H1 (cell line): Measurements from ENCODE around the gene UGT1A3. TPM values are rescaled to one million over a fixed set of nuclear protein-coding genes. Genes with fewer than 3 reads are reported as not detected.

Source experiments
- CTCF ChIA-PET: fragments of 300-600 bp; sonication (Branson Sonifier 250); formaldehyde crosslinking; loops from one replicate; lab custom pipeline; 2021; ENCODE audit not compliant: partially characterized antibody; lab: Charles Lee
- POLR2A ChIA-PET: fragments of 300-600 bp; sonication (Branson Sonifier 250); formaldehyde crosslinking; loops from one replicate; lab custom pipeline; 2021; ENCODE audit warnings: inconsistent platforms; ENCODE audit not compliant: partially characterized antibody; lab: Charles Lee
- DNase-seq, 2 experiments: peaks; one replicate each; pipeline versions ENCODE4 v3.0.0 to v3.0.0-alpha.2; 2010 to 2022; ENCODE audit warnings: low spot score in 2 of 2, low read depth in 1 of 2, mixed read lengths in 1 of 2
- FAIRE-seq: peaks from 2 replicates; lab custom pipeline; 2011; peaks lifted over from hg19 to GRCh38; lab: Jason Lieb, UNC
- H2AFZ ChIP-seq: 2 replicates; pipeline ENCODE4 v1.8.1; 2012; ENCODE audit warnings: low read length, inconsistent platforms
- H2AK5ac ChIP-seq: 2 replicates; pipeline ENCODE4 v1.6.1; 2013; ENCODE audit warnings: low read depth, low read length
- H2BK120ac ChIP-seq: replicated peaks from 2 replicates; pipeline ENCODE3; 2013; ENCODE audit warnings: low read depth, low read length, inconsistent platforms
- H2BK12ac ChIP-seq: 2 replicates; pipeline ENCODE4 v1.6.1; 2013; ENCODE audit warnings: low read depth, low read length
- H2BK15ac ChIP-seq: 2 replicates; pipeline ENCODE4 v1.6.1; 2013; ENCODE audit warnings: low read length
- H2BK20ac ChIP-seq: 2 replicates; pipeline ENCODE4 v1.6.1; 2013; ENCODE audit warnings: low read length
- H2BK5ac ChIP-seq: 2 replicates; pipeline ENCODE4 v1.6.1; 2013; ENCODE audit warnings: low read depth, low read length
- H3K14ac ChIP-seq: 2 replicates; pipeline ENCODE4 v1.6.1; 2013; ENCODE audit warnings: inconsistent platforms; ENCODE audit not compliant: insufficient read length
- H3K18ac ChIP-seq: 2 replicates; pipeline ENCODE4 v1.6.1; 2013; ENCODE audit warnings: low read length; ENCODE audit errors: extremely low read depth
- H3K23ac ChIP-seq: 2 replicates; pipeline ENCODE4 v1.6.1; 2013; ENCODE audit warnings: inconsistent platforms; ENCODE audit not compliant: insufficient read length
- H3K23me2 ChIP-seq: 2 replicates; pipeline ENCODE4 v1.6.1; 2013; ENCODE audit warnings: low read depth, low read length
- H3K27ac ChIP-seq: 2 replicates; pipeline ENCODE4 v1.6.1; 2011; ENCODE audit warnings: low read depth, low read length, inconsistent platforms
- H3K27me3 ChIP-seq, 4 experiments: replicated peaks in 1 of 4; 1 replicate in 1 of 4; 2 replicates in 3 of 4; pipeline versions ENCODE4 v1.6.1 to v1.8.1; 2011 to 2013; ENCODE audit warnings: low read length in 3 of 4, mild to moderate bottlenecking in 3 of 4, inconsistent platforms in 2 of 4, mixed read lengths in 2 of 4, moderate library complexity in 1 of 4; ENCODE audit not compliant: control insufficient read depth in 3 of 4, insufficient read depth in 3 of 4; ENCODE audit errors: extremely low read depth in 1 of 4
- H3K36me3 ChIP-seq, 4 experiments: 2 replicates each; pipeline versions ENCODE4 v1.6.1 to v1.8.1; 2011 to 2013; ENCODE audit warnings: mild to moderate bottlenecking in 4 of 4, low read length in 3 of 4, moderate library complexity in 2 of 4, control low read depth in 1 of 4, inconsistent platforms in 1 of 4; ENCODE audit not compliant: insufficient read depth in 4 of 4, control insufficient read depth in 2 of 4
- H3K4ac ChIP-seq: replicated peaks from 2 replicates; pipeline ENCODE3; 2013; ENCODE audit warnings: low read length, low read depth, mixed read lengths, inconsistent platforms; ENCODE audit not compliant: insufficient read length
- H3K4me1 ChIP-seq, 4 experiments: replicated peaks in 1 of 4; 1 replicate in 1 of 4; 2 replicates in 3 of 4; pipeline versions ENCODE4 v1.6.1 to v1.8.1; 2011 to 2013; ENCODE audit warnings: low read length in 3 of 4, inconsistent platforms in 2 of 4, mixed read lengths in 1 of 4; ENCODE audit not compliant: insufficient read depth in 4 of 4, control insufficient read depth in 3 of 4
- H3K4me2 ChIP-seq, 2 experiments: 2 replicates each; pipeline versions ENCODE4 v1.6.1 to v1.8.1; 2011 to 2013; ENCODE audit warnings: low read depth in 2 of 2, low read length in 2 of 2, control low read depth in 1 of 2, inconsistent platforms in 1 of 2, mild to moderate bottlenecking in 1 of 2; ENCODE audit not compliant: insufficient read depth in 1 of 2
- H3K4me3 ChIP-seq, 4 experiments: fragments of 200-600, 300-600 bp in 1 of 4; sonication (generic), shearing (Covaris generic), sonication (Bioruptor Twin) in 1 of 4; 2 replicates each; pipeline versions ENCODE4 v1.5.1 to v1.8.1; 2011 to 2016; ENCODE audit warnings: low read length in 4 of 4, low read depth in 3 of 4, control low read depth in 2 of 4, inconsistent platforms in 2 of 4, mild to moderate bottlenecking in 2 of 4, mixed read lengths in 1 of 4, moderate library complexity in 1 of 4; ENCODE audit not compliant: insufficient read depth in 2 of 4; ENCODE audit errors: extremely low read depth in 1 of 4
- H3K56ac ChIP-seq: replicated peaks from 2 replicates; pipeline ENCODE3; 2013; ENCODE audit warnings: low read depth, mild to moderate bottlenecking, mixed read lengths, low read length, inconsistent platforms; ENCODE audit not compliant: insufficient read length
- H3K79me1 ChIP-seq: 2 replicates; pipeline ENCODE4 v1.6.1; 2013; ENCODE audit warnings: low read depth, low read length, control low read depth
- H3K79me2 ChIP-seq, 2 experiments: 2 replicates each; pipeline versions ENCODE4 v1.6.1 to v1.8.1; 2012 to 2013; ENCODE audit warnings: low read length in 2 of 2, mild to moderate bottlenecking in 2 of 2, inconsistent platforms in 1 of 2; ENCODE audit not compliant: insufficient read depth in 2 of 2, control insufficient read depth in 1 of 2
- H3K9ac ChIP-seq, 4 experiments: replicated peaks in 1 of 4; 1 replicate in 1 of 4; 2 replicates in 3 of 4; pipeline versions ENCODE4 v1.6.1 to v1.8.1; 2011 to 2013; ENCODE audit warnings: low read depth in 3 of 4, low read length in 3 of 4, control low read depth in 2 of 4, mild to moderate bottlenecking in 2 of 4, moderate library complexity in 2 of 4, inconsistent platforms in 1 of 4; ENCODE audit errors: extremely low read depth in 1 of 4
- H3K9me3 ChIP-seq, 2 experiments: 2 replicates each; pipeline versions ENCODE4 v1.6.1 to v1.8.1; 2012 to 2013; ENCODE audit warnings: mild to moderate bottlenecking in 2 of 2, moderate library complexity in 2 of 2, control low read depth in 1 of 2, inconsistent platforms in 1 of 2, low read depth in 1 of 2, low read length in 1 of 2, mixed read lengths in 1 of 2; ENCODE audit not compliant: insufficient read depth in 2 of 2
- H4K20me1 ChIP-seq, 2 experiments: replicated peaks in 1 of 2; 2 replicates each; pipeline versions ENCODE3 to v1.8.1; 2011 to 2013; ENCODE audit warnings: inconsistent platforms in 2 of 2, low read length in 2 of 2, mild to moderate bottlenecking in 1 of 2; ENCODE audit not compliant: insufficient read depth in 2 of 2, control insufficient read depth in 1 of 2
- H4K5ac ChIP-seq: 2 replicates; pipeline ENCODE4 v1.6.1; 2013; ENCODE audit warnings: low read length, low read depth, mixed read lengths, inconsistent platforms; ENCODE audit not compliant: insufficient read length
- H4K8ac ChIP-seq: 2 replicates; pipeline ENCODE4 v1.8.0; 2013; ENCODE audit warnings: mild to moderate bottlenecking, moderate library complexity, low read length, inconsistent platforms; ENCODE audit not compliant: insufficient read depth; ENCODE audit errors: extremely low read depth
- H4K91ac ChIP-seq: replicated peaks from 2 replicates; pipeline ENCODE3; 2013; ENCODE audit warnings: low read length, mixed read lengths, inconsistent platforms; ENCODE audit not compliant: insufficient read length
- CHD2 ChIP-seq: IDR thresholded peaks from 2 replicates; pipeline ENCODE4 v1.6.1; 2012; ENCODE audit warnings: low read length, improper control_type of control experiment
- CREB1 ChIP-seq: IDR thresholded peaks from 2 replicates; pipeline ENCODE4 v1.6.1; 2012; ENCODE audit warnings: inconsistent platforms
- HDAC2 ChIP-seq, 2 experiments: fragments of 300-600 bp in 1 of 2; sonication (generic) in 1 of 2; IDR thresholded peaks; 2 replicates each; pipeline ENCODE4 v1.6.1; 2011 to 2012; ENCODE audit warnings: low read depth in 2 of 2, low read length in 2 of 2, mild to moderate bottlenecking in 2 of 2, moderate library complexity in 2 of 2, borderline replicate concordance in 1 of 2, inconsistent platforms in 1 of 2
- KDM1A ChIP-seq: fragments of 200-600, 300-600 bp; sonication (generic); IDR thresholded peaks from 2 replicates; pipeline ENCODE4 v1.7.1; 2016; ENCODE audit warnings: mild to moderate bottlenecking, low read length, borderline replicate concordance
- RAD21 ChIP-seq, 2 experiments: IDR thresholded peaks in 1 of 2; conservative IDR thresholded peaks in 1 of 2; 2 replicates each; pipeline ENCODE4 v1.6.1; 2011; ENCODE audit warnings: low read depth in 2 of 2, low read length in 2 of 2, improper control_type of control experiment in 1 of 2, inconsistent platforms in 1 of 2, mild to moderate bottlenecking in 1 of 2, moderate library complexity in 1 of 2
- RXRA ChIP-seq: IDR thresholded peaks from 2 replicates; pipeline ENCODE4 v1.6.1; 2011; ENCODE audit warnings: low read depth, mild to moderate bottlenecking, low read length, moderate library complexity; ENCODE audit not compliant: insufficient read depth
- USF2 ChIP-seq: IDR thresholded peaks from 2 replicates; pipeline ENCODE4 v1.6.1; 2011; ENCODE audit warnings: low read length, improper control_type of control experiment
- WGBS, 2 experiments: shearing (Covaris generic) in 1 of 2; methylation state at CpG; one replicate each; pipeline versions ENCODE4 v1.1.6 to v1.1.7; 2013 to 2015; ENCODE audit warnings: low lambda C conversion rate in 2 of 2, mixed read lengths in 2 of 2, inconsistent platforms in 1 of 2, low coverage in 1 of 2, missing lambda C conversion rate in 1 of 2; ENCODE audit not compliant: insufficient replicate concordance in 2 of 2, insufficient coverage in 1 of 2, insufficient read length in 1 of 2; ENCODE audit errors: extremely low coverage in 1 of 2, missing lambda C conversion rate in 1 of 2; 5-methylcytosine and 5-hydroxymethylcytosine counted together
- polyA plus RNA-seq, 7 experiments: library from polyadenylated mRNA; depleted of rRNA in 3 of 7; stranded (reverse) in 5 of 7; unstranded in 2 of 7; fragments of >200 nt in 5 of 7; fragments of 200-250 nt in 2 of 7; gene quantifications; 1 replicate in 5 of 7; 2 replicates in 1 of 7; 4 replicates in 1 of 7; pipeline versions ENCODE4 v1.2.1 to v1.2.3, GENCODE V29; 2011 to 2013; ENCODE audit warnings: missing spikeins in 2 of 7, mixed read lengths in 2 of 7
- total RNA-seq: library from RNA; stranded (reverse); fragmentation: NEBNext Ultra II Directional; extraction: Animal tissue kit (Norgen Biotek cat#: 25700); gene quantifications from 2 replicates; pipeline ENCODE4 v1.2.1, GENCODE V29; 2021
- TF ChIP-seq, protein P1 (sequence below), 3 experiments: IDR thresholded peaks; 1 replicate in 2 of 3; 2 replicates in 1 of 3; pipeline versions ENCODE4 v1.5.1 to v1.6.1; 2011; ENCODE audit warnings: low read length in 3 of 3, mild to moderate bottlenecking in 3 of 3, inconsistent platforms in 2 of 3, low read depth in 1 of 3, moderate library complexity in 1 of 3; ENCODE audit not compliant: insufficient read depth in 1 of 3; ENCODE audit errors: control extremely low read depth in 1 of 3

UGT1A3 gene
- total and polyA plus RNA-seq, 2 of the 8 experiments (the other 6 are each of a cell fraction or from before 2014, with no cell fraction given), result not detected

GRCh38 chr2:233711312-233712008, 17.4 kb upstream of the UGT1A3 start:
- WGBS, 2 experiments, result 54% methylated on average over 11 of the region's 11 CpGs; no CpG with 5 or more reads in 1 of the 2 experiments
- FAIRE-seq, result peak; percentile 75
- POLR2A ChIA-PET, result no interaction called here
- TF ChIP-seq RXRA (no peak), CHD2 (no peak), CREB1 (peak; percentile 13; the same call in 1 of the 2 replicates), KDM1A (no peak), USF2 (no peak), RAD21 (IDR thresholded peaks at IDR 0.05 in 1 of 2, conservative IDR thresholded peaks at IDR 0.05 in 1 of 2; ENCODE audit: low read depth in 2 of 2, low read length in 2 of 2) (peak; percentile 85 to 87), HDAC2 (IDR thresholded peaks at IDR 0.05; ENCODE audit: borderline replicate concordance in 1 of 2, low read depth in 2 of 2, low read length in 2 of 2) (no peak)
- TF ChIP-seq, protein P1, sequence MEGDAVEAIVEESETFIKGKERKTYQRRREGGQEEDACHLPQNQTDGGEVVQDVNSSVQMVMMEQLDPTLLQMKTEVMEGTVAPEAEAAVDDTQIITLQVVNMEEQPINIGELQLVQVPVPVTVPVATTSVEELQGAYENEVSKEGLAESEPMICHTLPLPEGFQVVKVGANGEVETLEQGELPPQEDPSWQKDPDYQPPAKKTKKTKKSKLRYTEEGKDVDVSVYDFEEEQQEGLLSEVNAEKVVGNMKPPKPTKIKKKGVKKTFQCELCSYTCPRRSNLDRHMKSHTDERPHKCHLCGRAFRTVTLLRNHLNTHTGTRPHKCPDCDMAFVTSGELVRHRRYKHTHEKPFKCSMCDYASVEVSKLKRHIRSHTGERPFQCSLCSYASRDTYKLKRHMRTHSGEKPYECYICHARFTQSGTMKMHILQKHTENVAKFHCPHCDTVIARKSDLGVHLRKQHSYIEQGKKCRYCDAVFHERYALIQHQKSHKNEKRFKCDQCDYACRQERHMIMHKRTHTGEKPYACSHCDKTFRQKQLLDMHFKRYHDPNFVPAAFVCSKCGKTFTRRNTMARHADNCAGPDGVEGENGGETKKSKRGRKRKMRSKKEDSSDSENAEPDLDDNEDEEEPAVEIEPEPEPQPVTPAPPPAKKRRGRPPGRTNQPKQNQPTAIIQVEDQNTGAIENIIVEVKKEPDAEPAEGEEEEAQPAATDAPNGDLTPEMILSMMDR (IDR thresholded peaks at IDR 0.05; ENCODE audit: control extremely low read depth in 1 of 3, insufficient read depth in 1 of 3, low read depth in 1 of 3, low read length in 3 of 3), result peak; percentile 83 to 91 (median 90)

More at GRCh38 chr2:233711312-233712008, 17.4 kb upstream of the UGT1A3 start:
- Histone ChIP-seq H2BK120ac (no peak overlapping the region), H3K79me2 (no peaks in the 10 kb centered on the region), H3K18ac (no peak overlapping the region), H3K4me2 (no peak overlapping the region), H4K91ac (no peak overlapping the region), H4K5ac (no peak overlapping the region), H2AK5ac (no peak overlapping the region), H3K23me2 (no peaks in the 10 kb centered on the region), H2BK20ac (no peak overlapping the region), H3K4ac (no peak overlapping the region), H3K4me1 (no peaks in the 10 kb centered on the region), H3K23ac (no peak overlapping the region), H3K9ac (no peak overlapping the region), H3K27me3 (peaks cover 0 to 1% (median 0%) of the 10 kb centered on the region in 4 experiments; a peak in 1 of 7 replicates), H3K36me3 (no peaks in the 10 kb centered on the region), H4K20me1 (no peaks in the 10 kb centered on the region), H3K4me3 (no peak overlapping the region), H2BK12ac (no peak overlapping the region), H2BK15ac (no peak overlapping the region), H4K8ac (0 out of 2 replicates have a peak overlapping the region, but pooled peaks have one; percentile 8), H3K14ac (no peak overlapping the region), H2BK5ac (no peak overlapping the region), H3K9me3 (no peaks in the 10 kb centered on the region), H2AFZ (peak overlapping the region; percentile 94; the same call in 1 of the 2 replicates), H3K27ac (no peak overlapping the region), H3K79me1 (no peaks in the 10 kb centered on the region), H3K56ac (no peak overlapping the region)
- DNase-seq, result peak; percentile 50 to 91
- CTCF ChIA-PET, result interaction anchor here (0.6 to 3.2 kb wide), 22 partner anchors 13 to 283 kb away, joined by 3 to 19 read pairs (median 4); partner anchors contain the start of gene UGT1A3
